Calu3 (cell line): ENCODE data around the gene FERMT2. TPM values are rescaled to one million over a fixed set of nuclear protein-coding genes. Genes with fewer than 3 reads are reported as not detected.

Experiments used
- BruUV-seq: library from RNA; stranded (reverse); fragments of 400-500 nt; replicated peaks from 2 replicates; lab custom pipeline; 2021; lab: Mats Ljungman, UMichigan
- CTCF ChIA-PET: fragments of 300-600 bp; sonication (Branson Sonifier 250); formaldehyde crosslinking; loops from one replicate; lab custom pipeline; 2022; ENCODE audit warnings: antibody characterized with exemption; lab: Charles Lee
- DNase-seq: peaks from one replicate; pipeline ENCODE4 v3.0.0; 2022
- H3K27ac Mint-ChIP-seq: one replicate; pipeline ENCODE4 v1.8.0; 2022; ENCODE audit warnings: mixed read lengths; ENCODE audit not compliant: unreplicated experiment
- H3K27me3 Mint-ChIP-seq: one replicate; pipeline ENCODE4 v1.8.0; 2022; ENCODE audit warnings: mixed read lengths; ENCODE audit not compliant: unreplicated experiment
- H3K36me3 Mint-ChIP-seq: one replicate; pipeline ENCODE4 v1.8.0; 2022; ENCODE audit warnings: mild to moderate bottlenecking, moderate library complexity, mixed read lengths; ENCODE audit not compliant: insufficient read depth, unreplicated experiment
- H3K4me1 Mint-ChIP-seq: one replicate; pipeline ENCODE4 v1.8.0; 2022; ENCODE audit warnings: mild to moderate bottlenecking, low read depth, mixed read lengths; ENCODE audit not compliant: unreplicated experiment
- H3K4me3 Mint-ChIP-seq: one replicate; pipeline ENCODE4 v1.8.0; 2022; ENCODE audit warnings: mild to moderate bottlenecking, low read depth, moderate library complexity, mixed read lengths; ENCODE audit not compliant: unreplicated experiment
- H3K9me3 Mint-ChIP-seq: one replicate; pipeline ENCODE4 v1.8.0; 2022; ENCODE audit warnings: low read depth, mixed read lengths; ENCODE audit not compliant: unreplicated experiment
- intact Hi-C: fragments of 100-400 bp; cut with micrococcal nuclease; formaldehyde crosslinking; loops from one replicate; pipeline ENCODE4 v1.10.0; 2022; ENCODE audit not compliant: unreplicated experiment
- total RNA-seq: library from RNA; stranded (reverse); gene quantifications from 2 replicates; pipeline ENCODE4 v1.2.3, GENCODE V29; 2022
- TF ChIP-seq, protein P1 (sequence below): fragments of 200-600 bp; IDR thresholded peaks from one replicate; pipeline ENCODE4 v1.8.0; 2022; ENCODE audit warnings: antibody characterized with exemption; ENCODE audit not compliant: unreplicated experiment

The FERMT2 gene
- total RNA-seq, 1 experiment from 2014 or later, result 21.0 TPM

GRCh38 chr14:52992236-52992870, 41.5 kb upstream of the FERMT2 start:
- DNase-seq, result no peak
- TF ChIP-seq, protein P1, sequence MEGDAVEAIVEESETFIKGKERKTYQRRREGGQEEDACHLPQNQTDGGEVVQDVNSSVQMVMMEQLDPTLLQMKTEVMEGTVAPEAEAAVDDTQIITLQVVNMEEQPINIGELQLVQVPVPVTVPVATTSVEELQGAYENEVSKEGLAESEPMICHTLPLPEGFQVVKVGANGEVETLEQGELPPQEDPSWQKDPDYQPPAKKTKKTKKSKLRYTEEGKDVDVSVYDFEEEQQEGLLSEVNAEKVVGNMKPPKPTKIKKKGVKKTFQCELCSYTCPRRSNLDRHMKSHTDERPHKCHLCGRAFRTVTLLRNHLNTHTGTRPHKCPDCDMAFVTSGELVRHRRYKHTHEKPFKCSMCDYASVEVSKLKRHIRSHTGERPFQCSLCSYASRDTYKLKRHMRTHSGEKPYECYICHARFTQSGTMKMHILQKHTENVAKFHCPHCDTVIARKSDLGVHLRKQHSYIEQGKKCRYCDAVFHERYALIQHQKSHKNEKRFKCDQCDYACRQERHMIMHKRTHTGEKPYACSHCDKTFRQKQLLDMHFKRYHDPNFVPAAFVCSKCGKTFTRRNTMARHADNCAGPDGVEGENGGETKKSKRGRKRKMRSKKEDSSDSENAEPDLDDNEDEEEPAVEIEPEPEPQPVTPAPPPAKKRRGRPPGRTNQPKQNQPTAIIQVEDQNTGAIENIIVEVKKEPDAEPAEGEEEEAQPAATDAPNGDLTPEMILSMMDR, result no peak
- CTCF ChIA-PET, result no interaction called here
- BruUV-seq, result no TSS peak
- Mint-ChIP-seq H3K9me3 (no peaks in the 10 kb centered on the region), H3K4me1 (no peaks in the 10 kb centered on the region), H3K27ac (no peak overlapping the region), H3K36me3 (no peaks in the 10 kb centered on the region), H3K27me3 (peaks cover 16% of the 10 kb centered on the region), H3K4me3 (no peak overlapping the region)
- intact Hi-C loops, result no loop called here

DNA sequence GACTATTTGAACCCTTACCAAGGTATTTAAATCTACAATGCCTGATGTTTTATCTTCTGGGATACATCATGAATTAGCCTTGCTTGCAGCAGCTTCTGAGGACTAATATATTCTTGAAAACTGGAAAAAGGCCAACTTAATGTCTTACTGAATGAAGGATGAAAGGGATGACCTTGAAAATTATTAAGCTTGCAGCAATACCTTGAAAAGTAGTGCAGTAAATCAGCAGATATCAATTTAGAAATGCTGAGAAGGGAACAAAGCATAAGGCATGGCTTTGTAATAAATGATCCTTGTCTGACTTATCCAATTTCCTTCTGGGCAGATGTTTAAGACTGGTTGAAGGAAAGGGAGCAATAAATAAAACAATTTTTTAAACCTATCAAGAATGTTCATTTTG, 37.3 kb upstream of the FERMT2 start:
- Mint-ChIP-seq H3K27me3 (peaks cover 12% of the 10 kb centered on the region), H3K4me1 (no peaks in the 10 kb centered on the region), H3K9me3 (no peaks in the 10 kb centered on the region), H3K36me3 (no peaks in the 10 kb centered on the region), H3K27ac (no peak overlapping the region), H3K4me3 (no peak overlapping the region)
- TF ChIP-seq, protein P1, result no peak
- CTCF ChIA-PET, result no interaction called here
- BruUV-seq, result no TSS peak
- intact Hi-C loops, result no loop called here
- no peak for DNase-seq

- intact Hi-C loops, result no loop called here
- CTCF ChIA-PET, result no interaction called here
- no peak overlapping the region for H3K4me3 Mint-ChIP-seq
- no peaks in the 10 kb centered on the region for H3K36me3 Mint-ChIP-seq
- TF ChIP-seq, protein P1, result no peak
- H3K27ac Mint-ChIP-seq, result no peak overlapping the region
- no TSS peak for BruUV-seq
- DNase-seq, result no peak
- no peaks in the 10 kb centered on the region for H3K9me3 Mint-ChIP-seq
- no peaks in the 10 kb centered on the region for H3K4me1 Mint-ChIP-seq
- peaks cover 6% of the 10 kb centered on the region for H3K27me3 Mint-ChIP-seq
These were observed 36.7 kb upstream of the FERMT2 start for GRCh38 chr14:52987514-52987913.

- intact Hi-C loops, result no loop called here
- TF ChIP-seq, protein P1, result no peak
- CTCF ChIA-PET, result no interaction called here
- Mint-ChIP-seq H3K4me3 (no peak overlapping the region), H3K36me3 (no peaks in the 10 kb centered on the region), H3K27me3 (peaks cover under 1% of the 10 kb centered on the region), H3K4me1 (no peaks in the 10 kb centered on the region), H3K27ac (no peak overlapping the region), H3K9me3 (no peaks in the 10 kb centered on the region)
- no peak for DNase-seq
- BruUV-seq, result no TSS peak
These were observed 36.2 kb upstream of the FERMT2 start for GRCh38 chr14:52987042-52987441.
